ENCODE measurements around the gene GPR15LG.

The GPR15LG gene

GRCh38 chr10:84149854-84150253, 23.7 kb upstream of the GPR15LG start:
- H3K4me3 ChIP-seq (ENCODE audit: low read depth in 1 of 2, low read length in 2 of 2) = no peak overlapping the region
- no peaks in the 10 kb centered on the region for H3K27me3 ChIP-seq (ENCODE audit: low read depth, low read length)
- H3K4me1 ChIP-seq (ENCODE audit: control insufficient read depth in 1 of 2, insufficient read depth in 2 of 2, low read length in 2 of 2) = no peaks in the 10 kb centered on the region
- H3K9me3 ChIP-seq (ENCODE audit: control insufficient read depth in 1 of 2, low read length in 2 of 2) = no peaks in the 10 kb centered on the region
- no peak overlapping the region for H3K27ac ChIP-seq (ENCODE audit: low read length)
- peaks cover 71 to 89% of the 10 kb centered on the region in 2 donors for H3K36me3 ChIP-seq (ENCODE audit: control insufficient read depth in 1 of 2, insufficient read depth in 2 of 2, low read length in 2 of 2)

- Histone ChIP-seq H3K36me3 (ENCODE audit: control insufficient read depth in 1 of 2, insufficient read depth in 2 of 2, low read length in 2 of 2) (peaks cover 52 to 69% of the 10 kb centered on the region in 2 donors), H3K9me3 (ENCODE audit: control insufficient read depth in 1 of 2, low read length in 2 of 2) (no peaks in the 10 kb centered on the region), H3K4me1 (ENCODE audit: control insufficient read depth in 1 of 2, insufficient read depth in 2 of 2, low read length in 2 of 2) (no peaks in the 10 kb centered on the region), H3K27ac (ENCODE audit: low read length) (no peak overlapping the region), H3K4me3 (ENCODE audit: low read depth in 1 of 2, low read length in 2 of 2) (no peak overlapping the region), H3K27me3 (ENCODE audit: low read depth, low read length) (no peaks in the 10 kb centered on the region)
These were observed 20.8 kb upstream of the GPR15LG start for GRCh38 chr10:84152769-84153168.

- Histone ChIP-seq H3K27ac (ENCODE audit: low read length) (no peak overlapping the region), H3K4me3 (ENCODE audit: low read depth in 1 of 2, low read length in 2 of 2) (no peak overlapping the region), H3K4me1 (ENCODE audit: control insufficient read depth in 1 of 2, insufficient read depth in 2 of 2, low read length in 2 of 2) (no peaks in the 10 kb centered on the region), H3K27me3 (ENCODE audit: low read depth, low read length) (no peaks in the 10 kb centered on the region), H3K9me3 (ENCODE audit: control insufficient read depth in 1 of 2, low read length in 2 of 2) (no peaks in the 10 kb centered on the region), H3K36me3 (ENCODE audit: control insufficient read depth in 1 of 2, insufficient read depth in 2 of 2, low read length in 2 of 2) (peaks cover 33 to 46% of the 10 kb centered on the region in 2 donors)
These were observed 18.1 kb upstream of the GPR15LG start for GRCh38 chr10:84155521-84155920.

DNA sequence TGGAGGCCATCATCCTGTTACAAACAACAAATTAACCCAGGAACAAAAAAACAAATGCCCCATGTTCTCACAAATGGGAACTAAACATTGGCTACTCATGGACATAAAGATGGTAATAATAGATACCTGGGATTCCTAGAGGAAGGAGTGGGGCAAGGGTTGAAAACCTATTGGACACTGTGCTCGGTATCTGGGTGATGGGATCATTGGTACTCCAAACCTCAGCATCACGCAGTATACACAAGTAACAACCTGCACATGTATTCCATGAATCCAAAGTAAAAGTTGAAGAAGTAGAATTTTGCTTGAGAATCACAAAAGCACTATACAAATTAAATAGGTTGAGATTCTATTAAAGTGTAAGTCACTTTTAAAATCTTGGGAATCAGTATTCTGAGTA, 17.6 kb upstream of the GPR15LG start:
- Histone ChIP-seq H3K9me3 (ENCODE audit: control insufficient read depth in 1 of 2, low read length in 2 of 2) (no peaks in the 10 kb centered on the region), H3K27ac (ENCODE audit: low read length) (no peak overlapping the region), H3K27me3 (ENCODE audit: low read depth, low read length) (no peaks in the 10 kb centered on the region), H3K4me3 (ENCODE audit: low read depth in 1 of 2, low read length in 2 of 2) (no peak overlapping the region), H3K4me1 (ENCODE audit: control insufficient read depth in 1 of 2, insufficient read depth in 2 of 2, low read length in 2 of 2) (no peaks in the 10 kb centered on the region), H3K36me3 (ENCODE audit: control insufficient read depth in 1 of 2, insufficient read depth in 2 of 2, low read length in 2 of 2) (peaks cover 28 to 41% of the 10 kb centered on the region in 2 donors)

DNA sequence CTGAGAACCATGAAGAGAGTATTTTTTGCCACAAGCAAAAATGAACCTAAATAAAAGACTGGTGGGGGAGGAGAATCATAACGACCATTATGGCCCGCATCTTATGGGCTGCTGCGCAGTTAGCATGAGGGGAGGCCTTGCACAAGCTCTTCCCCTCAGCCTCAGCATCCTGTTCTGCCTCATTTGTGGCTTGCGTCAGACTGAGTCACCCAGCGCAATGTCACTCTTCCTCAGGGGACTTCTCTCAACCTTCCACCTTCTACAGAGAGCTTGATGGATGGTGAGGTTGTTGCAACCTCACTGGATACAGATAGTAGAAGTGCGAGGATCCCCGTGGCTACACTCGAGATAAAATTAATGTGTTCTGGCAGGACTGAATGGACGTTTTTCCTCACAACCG, 16.8 kb upstream of the GPR15LG start:
- Histone ChIP-seq H3K27ac (ENCODE audit: low read length) (no peak overlapping the region), H3K27me3 (ENCODE audit: low read depth, low read length) (no peaks in the 10 kb centered on the region), H3K4me3 (ENCODE audit: low read depth in 1 of 2, low read length in 2 of 2) (no peak overlapping the region), H3K36me3 (ENCODE audit: control insufficient read depth in 1 of 2, insufficient read depth in 2 of 2, low read length in 2 of 2) (peaks cover 24 to 35% of the 10 kb centered on the region in 2 donors), H3K4me1 (ENCODE audit: control insufficient read depth in 1 of 2, insufficient read depth in 2 of 2, low read length in 2 of 2) (no peaks in the 10 kb centered on the region), H3K9me3 (ENCODE audit: control insufficient read depth in 1 of 2, low read length in 2 of 2) (no peaks in the 10 kb centered on the region)

- H3K27me3 ChIP-seq (ENCODE audit: low read depth, low read length) = no peaks in the 10 kb centered on the region
- no peaks in the 10 kb centered on the region for H3K9me3 ChIP-seq (ENCODE audit: control insufficient read depth in 1 of 2, low read length in 2 of 2)
- no peak overlapping the region for H3K4me3 ChIP-seq (ENCODE audit: low read depth in 1 of 2, low read length in 2 of 2)
- H3K4me1 ChIP-seq (ENCODE audit: control insufficient read depth in 1 of 2, insufficient read depth in 2 of 2, low read length in 2 of 2) = no peaks in the 10 kb centered on the region
- peaks cover 13 to 22% of the 10 kb centered on the region in 2 donors for H3K36me3 ChIP-seq (ENCODE audit: control insufficient read depth in 1 of 2, insufficient read depth in 2 of 2, low read length in 2 of 2)
- H3K27ac ChIP-seq (ENCODE audit: low read length) = no peak overlapping the region
These were observed 15.5 kb upstream of the GPR15LG start for GRCh38 chr10:84158061-84158460.

GRCh38 chr10:84158550-84158949, 15.1 kb upstream of the GPR15LG start:
- Histone ChIP-seq H3K4me1 (ENCODE audit: control insufficient read depth in 1 of 2, insufficient read depth in 2 of 2, low read length in 2 of 2) (no peaks in the 10 kb centered on the region), H3K27me3 (ENCODE audit: low read depth, low read length) (no peaks in the 10 kb centered on the region), H3K9me3 (ENCODE audit: control insufficient read depth in 1 of 2, low read length in 2 of 2) (no peaks in the 10 kb centered on the region), H3K36me3 (ENCODE audit: control insufficient read depth in 1 of 2, insufficient read depth in 2 of 2, low read length in 2 of 2) (peaks cover 8 to 17% of the 10 kb centered on the region in 2 donors), H3K27ac (ENCODE audit: low read length) (no peak overlapping the region), H3K4me3 (ENCODE audit: low read depth in 1 of 2, low read length in 2 of 2) (no peak overlapping the region)

- Histone ChIP-seq H3K36me3 (ENCODE audit: control insufficient read depth in 1 of 2, insufficient read depth in 2 of 2, low read length in 2 of 2) (peaks cover 5 to 11% of the 10 kb centered on the region in 2 donors), H3K9me3 (ENCODE audit: control insufficient read depth in 1 of 2, low read length in 2 of 2) (no peaks in the 10 kb centered on the region), H3K4me3 (ENCODE audit: low read depth in 1 of 2, low read length in 2 of 2) (no peak overlapping the region), H3K27me3 (ENCODE audit: low read depth, low read length) (no peaks in the 10 kb centered on the region), H3K4me1 (ENCODE audit: control insufficient read depth in 1 of 2, insufficient read depth in 2 of 2, low read length in 2 of 2) (no peaks in the 10 kb centered on the region), H3K27ac (ENCODE audit: low read length) (no peak overlapping the region)
These were observed 14.4 kb upstream of the GPR15LG start for GRCh38 chr10:84159076-84159685.

GRCh38 chr10:84160663-84161362, 12.8 kb upstream of the GPR15LG start:
- H3K27ac ChIP-seq (ENCODE audit: low read length) = no peak overlapping the region
- H3K4me1 ChIP-seq (ENCODE audit: control insufficient read depth in 1 of 2, insufficient read depth in 2 of 2, low read length in 2 of 2) = no peaks in the 10 kb centered on the region
- H3K27me3 ChIP-seq (ENCODE audit: low read depth, low read length) = no peaks in the 10 kb centered on the region
- no peak overlapping the region for H3K4me3 ChIP-seq (ENCODE audit: low read depth in 1 of 2, low read length in 2 of 2)
- H3K36me3 ChIP-seq (ENCODE audit: control insufficient read depth in 1 of 2, insufficient read depth in 2 of 2, low read length in 2 of 2) = no peaks in the 10 kb centered on the region
- no peaks in the 10 kb centered on the region for H3K9me3 ChIP-seq (ENCODE audit: control insufficient read depth in 1 of 2, low read length in 2 of 2)

- Histone ChIP-seq H3K4me3 (ENCODE audit: low read depth in 1 of 2, low read length in 2 of 2) (no peak overlapping the region), H3K9me3 (ENCODE audit: control insufficient read depth in 1 of 2, low read length in 2 of 2) (no peaks in the 10 kb centered on the region), H3K27me3 (ENCODE audit: low read depth, low read length) (no peaks in the 10 kb centered on the region), H3K36me3 (ENCODE audit: control insufficient read depth in 1 of 2, insufficient read depth in 2 of 2, low read length in 2 of 2) (no peaks in the 10 kb centered on the region), H3K27ac (ENCODE audit: low read length) (no peak overlapping the region), H3K4me1 (ENCODE audit: control insufficient read depth in 1 of 2, insufficient read depth in 2 of 2, low read length in 2 of 2) (no peaks in the 10 kb centered on the region)
These were observed 9.6 kb upstream of the GPR15LG start for GRCh38 chr10:84163996-84164395.

GRCh38 chr10:84164442-84164841, 9.2 kb upstream of the GPR15LG start:
- H3K4me1 ChIP-seq (ENCODE audit: control insufficient read depth in 1 of 2, insufficient read depth in 2 of 2, low read length in 2 of 2) = no peaks in the 10 kb centered on the region
- no peaks in the 10 kb centered on the region for H3K36me3 ChIP-seq (ENCODE audit: control insufficient read depth in 1 of 2, insufficient read depth in 2 of 2, low read length in 2 of 2)
- H3K4me3 ChIP-seq (ENCODE audit: low read depth in 1 of 2, low read length in 2 of 2) = no peak overlapping the region
- H3K27me3 ChIP-seq (ENCODE audit: low read depth, low read length) = no peaks in the 10 kb centered on the region
- no peak overlapping the region for H3K27ac ChIP-seq (ENCODE audit: low read length)
- no peaks in the 10 kb centered on the region for H3K9me3 ChIP-seq (ENCODE audit: control insufficient read depth in 1 of 2, low read length in 2 of 2)

Measured in muscle layer of duodenum (tissue), 2 donors.